AG09309 (cell line): ENCODE results near the gene NFATC2.

ENCODE experiments used
- DNase-seq: peaks from one replicate; pipeline ENCODE4 v3.0.0-alpha.2; 2010; ENCODE audit warnings: low read depth
- H3K4me3 ChIP-seq: 2 replicates; pipeline ENCODE4 v1.5.1; 2011; ENCODE audit warnings: mild to moderate bottlenecking, low read depth, low read length, moderate library complexity; ENCODE audit not compliant: control insufficient read depth
- TF ChIP-seq, protein P1 (sequence below): IDR thresholded peaks from 2 replicates; pipeline ENCODE4 v1.5.1; 2011; ENCODE audit warnings: mild to moderate bottlenecking, low read depth, low read length, inconsistent platforms; ENCODE audit not compliant: insufficient read depth, control insufficient read depth; ENCODE audit errors: missing control alignments

Gene NFATC2

DNA sequence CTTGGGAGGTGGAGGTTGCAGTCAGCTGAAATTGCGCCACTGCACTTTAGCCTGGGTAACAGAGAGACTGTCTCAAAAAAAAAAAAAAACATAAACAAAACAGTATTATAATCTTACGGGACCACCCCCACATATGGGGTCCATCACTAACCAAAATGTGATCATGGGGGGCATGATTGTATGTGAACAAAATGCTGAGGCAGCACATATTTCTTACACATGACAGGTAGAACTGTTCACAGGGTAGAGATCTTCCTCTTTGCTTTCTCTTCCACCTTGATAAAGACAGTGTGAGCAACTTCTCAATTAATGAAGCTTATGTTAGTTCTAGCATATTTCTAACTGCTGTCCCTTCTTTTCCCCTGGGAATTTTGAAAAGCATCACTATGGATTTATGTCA, 24.7 kb downstream of the NFATC2 start:
- H3K4me3 ChIP-seq: no peak overlapping the region
- DNase-seq: no peak
- TF ChIP-seq, protein P1, sequence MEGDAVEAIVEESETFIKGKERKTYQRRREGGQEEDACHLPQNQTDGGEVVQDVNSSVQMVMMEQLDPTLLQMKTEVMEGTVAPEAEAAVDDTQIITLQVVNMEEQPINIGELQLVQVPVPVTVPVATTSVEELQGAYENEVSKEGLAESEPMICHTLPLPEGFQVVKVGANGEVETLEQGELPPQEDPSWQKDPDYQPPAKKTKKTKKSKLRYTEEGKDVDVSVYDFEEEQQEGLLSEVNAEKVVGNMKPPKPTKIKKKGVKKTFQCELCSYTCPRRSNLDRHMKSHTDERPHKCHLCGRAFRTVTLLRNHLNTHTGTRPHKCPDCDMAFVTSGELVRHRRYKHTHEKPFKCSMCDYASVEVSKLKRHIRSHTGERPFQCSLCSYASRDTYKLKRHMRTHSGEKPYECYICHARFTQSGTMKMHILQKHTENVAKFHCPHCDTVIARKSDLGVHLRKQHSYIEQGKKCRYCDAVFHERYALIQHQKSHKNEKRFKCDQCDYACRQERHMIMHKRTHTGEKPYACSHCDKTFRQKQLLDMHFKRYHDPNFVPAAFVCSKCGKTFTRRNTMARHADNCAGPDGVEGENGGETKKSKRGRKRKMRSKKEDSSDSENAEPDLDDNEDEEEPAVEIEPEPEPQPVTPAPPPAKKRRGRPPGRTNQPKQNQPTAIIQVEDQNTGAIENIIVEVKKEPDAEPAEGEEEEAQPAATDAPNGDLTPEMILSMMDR: no peak

DNA sequence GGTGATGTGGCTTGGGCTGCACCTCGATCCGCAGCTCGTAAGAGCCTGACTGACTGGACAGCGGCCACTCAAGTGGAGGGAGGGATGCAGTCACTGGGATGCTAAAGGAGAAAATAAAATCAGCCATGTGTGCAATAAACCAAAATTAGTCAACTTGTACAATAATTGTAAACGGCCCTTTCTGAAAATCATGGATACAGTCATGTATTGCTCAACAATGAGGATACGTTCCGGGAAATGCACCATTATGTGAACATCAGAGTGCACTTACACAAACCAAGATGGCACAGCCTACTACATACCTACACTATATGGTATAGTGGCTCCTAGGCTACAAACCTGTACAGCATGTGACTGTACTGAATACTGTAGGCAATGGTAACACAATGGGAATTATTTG, 25.7 kb downstream of the NFATC2 start:
- TF ChIP-seq, protein P1: no peak
- DNase-seq: no peak
- H3K4me3 ChIP-seq: no peak overlapping the region

DNA sequence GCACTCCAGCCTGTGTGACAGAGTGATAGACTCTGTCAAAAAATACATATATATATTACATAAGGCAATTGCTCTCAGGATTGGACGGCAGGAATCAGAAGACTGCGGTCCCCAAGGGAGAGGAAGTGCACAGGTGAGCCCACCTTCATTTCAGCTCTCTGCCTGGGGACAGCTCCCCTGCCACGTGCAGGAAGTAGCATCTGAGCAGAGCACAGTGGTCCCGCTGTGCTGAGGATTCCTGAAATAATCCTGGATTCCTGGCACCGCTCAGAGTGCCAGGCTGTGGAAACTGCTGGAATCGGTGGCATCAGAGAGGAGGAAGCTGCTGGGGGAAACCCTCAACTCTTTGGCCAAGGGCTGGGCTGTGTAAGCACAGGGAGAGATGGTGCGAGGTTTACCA, 27.7 kb downstream of the NFATC2 start:
- DNase-seq: no peak
- H3K4me3 ChIP-seq: no peak overlapping the region
- TF ChIP-seq, protein P1: no peak

DNA sequence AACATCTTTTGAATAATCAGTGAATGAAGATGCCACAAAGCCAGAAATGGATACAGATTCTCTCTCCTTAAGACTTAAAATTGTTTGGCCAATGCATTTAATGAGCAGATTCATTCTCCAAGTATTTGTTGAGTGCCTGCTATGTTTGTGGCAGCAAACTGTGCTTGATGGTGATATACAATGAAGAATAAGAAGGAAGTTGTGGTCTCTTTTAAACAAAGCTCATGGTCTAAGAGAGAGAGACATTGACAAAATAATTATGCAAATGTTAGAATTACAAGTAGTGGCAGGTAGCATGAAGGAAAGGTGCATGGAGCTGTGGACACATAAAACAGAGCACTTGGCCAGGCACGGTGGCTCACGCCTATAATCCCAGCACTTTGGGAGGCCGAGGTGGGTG, 28.3 kb downstream of the NFATC2 start:
- H3K4me3 ChIP-seq: no peak overlapping the region
- DNase-seq: no peak
- TF ChIP-seq, protein P1: no peak

DNA sequence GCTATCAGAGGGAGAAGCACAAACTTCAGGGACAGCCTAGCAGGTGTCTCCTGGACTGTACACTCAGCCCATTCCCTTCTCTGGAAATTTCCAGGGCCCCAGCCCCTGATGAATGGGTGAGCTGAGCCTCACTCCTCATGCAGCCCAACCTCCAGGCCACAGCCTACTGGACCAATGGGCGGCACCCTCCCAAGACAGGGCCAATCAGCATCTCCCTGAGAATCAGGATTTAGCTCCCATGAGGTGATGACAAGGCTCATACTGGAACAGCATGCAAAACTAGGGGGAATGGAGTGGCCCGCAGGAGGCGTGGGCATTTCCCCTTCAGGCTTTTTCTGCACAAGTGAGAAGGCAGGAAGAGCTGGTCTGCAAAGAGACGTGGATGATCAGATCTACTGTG, 29.0 kb downstream of the NFATC2 start:
- TF ChIP-seq, protein P1: no peak
- DNase-seq: no peak

DNA sequence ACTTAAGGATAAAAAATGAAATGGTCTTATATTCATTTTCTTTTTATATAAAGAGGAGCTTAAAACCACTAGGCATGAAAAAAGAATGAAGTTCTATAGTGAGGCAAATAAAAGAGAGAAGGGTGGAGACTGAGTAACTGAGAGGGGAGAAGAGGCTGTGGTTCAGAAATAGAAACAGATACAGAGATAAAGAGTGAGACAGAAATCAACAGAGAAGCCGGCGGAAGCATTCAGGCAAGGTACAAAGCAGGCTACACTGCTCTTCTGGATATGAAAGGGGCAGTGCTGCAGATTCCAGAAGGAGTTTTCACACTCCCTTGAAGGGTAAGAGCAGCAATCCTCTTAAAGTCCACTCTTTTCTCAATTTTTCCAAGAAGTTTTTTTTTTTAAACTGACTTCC, 29.9 kb downstream of the NFATC2 start:
- TF ChIP-seq, protein P1: no peak
- no peak for DNase-seq
- H3K4me3 ChIP-seq: no peak overlapping the region

More for the DNA sequence above, 29.0 kb downstream of the NFATC2 start:
- H3K4me3 ChIP-seq: no peak overlapping the region
